GM18502 (cell line): ENCODE measurements around the gene PRKCD.

Source experiments
- ATAC-seq: cut with Tn5 transposase; IDR thresholded peaks from one replicate; pipeline ENCODE4 v1.9.1; 2021; ENCODE audit warnings: mild to moderate bottlenecking; ENCODE audit not compliant: unreplicated experiment, poor library complexity

The PRKCD gene

GRCh38 chr3:53202331-53203015 lies 41.5 kb downstream of the PRKCD start:
- no peak for ATAC-seq

GRCh38 chr3:53211706-53212702 lies 51.0 kb downstream of the PRKCD start:
- ATAC-seq = no peak

DNA sequence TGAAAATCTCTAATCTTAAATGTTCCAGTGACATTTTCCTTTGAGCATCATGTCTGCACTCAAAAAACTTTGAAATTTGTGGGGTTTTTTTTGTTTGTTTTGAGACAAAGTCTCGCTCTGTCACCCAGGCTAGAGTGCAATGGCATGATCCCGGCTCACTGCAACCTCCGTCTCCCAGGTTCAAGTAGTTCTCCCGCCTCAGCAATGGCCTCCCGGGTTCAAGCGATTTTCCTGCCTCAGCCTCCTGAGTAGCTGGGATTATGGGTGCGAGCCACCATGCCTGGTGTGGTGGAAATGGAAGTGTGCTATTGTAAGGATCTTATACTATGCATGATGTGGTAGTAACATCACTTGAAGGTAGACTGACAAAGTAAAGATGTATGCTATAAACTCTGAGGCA lies 52.3 kb downstream of the PRKCD start:
- no peak for ATAC-seq

- no peak for ATAC-seq
Observed at GRCh38 chr3:53215816-53216215, 54.8 kb downstream of the PRKCD start.

GRCh38 chr3:53216723-53217122 lies 55.7 kb downstream of the PRKCD start:
- no peak for ATAC-seq

DNA sequence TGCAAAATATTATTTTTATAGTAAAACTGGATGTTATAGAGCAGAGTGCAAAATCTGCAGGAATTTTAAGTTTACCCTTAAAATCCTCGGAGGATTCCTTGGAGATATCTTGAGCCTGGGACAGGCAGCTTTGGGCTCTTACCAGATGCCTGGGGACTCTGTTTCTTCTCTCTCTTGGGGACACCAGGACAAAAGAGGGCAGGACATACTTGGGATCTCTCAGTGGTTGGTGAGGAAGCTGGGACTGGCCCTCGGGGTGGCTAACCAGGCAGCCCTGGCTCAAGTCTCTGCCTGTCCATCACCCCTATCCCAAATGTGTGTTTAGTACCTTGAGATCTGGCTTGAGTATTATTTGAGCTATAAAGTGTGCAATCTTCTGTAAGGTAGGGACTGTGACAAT lies 56.2 kb downstream of the PRKCD start:
- ATAC-seq = no peak

GRCh38 chr3:53218131-53218530 lies 57.1 kb downstream of the PRKCD start:
- ATAC-seq = peak; percentile 43

GRCh38 chr3:53219895-53220483 lies 59.0 kb downstream of the PRKCD start:
- ATAC-seq = peak; percentile 80

GRCh38 chr3:53221345-53221744 lies 60.3 kb downstream of the PRKCD start:
- ATAC-seq = no peak

- ATAC-seq = no peak
Observed at GRCh38 chr3:53221827-53222182, 60.8 kb downstream of the PRKCD start.

- ATAC-seq = no peak
Observed at GRCh38 chr3:53222183-53222901, 61.3 kb downstream of the PRKCD start.

DNA sequence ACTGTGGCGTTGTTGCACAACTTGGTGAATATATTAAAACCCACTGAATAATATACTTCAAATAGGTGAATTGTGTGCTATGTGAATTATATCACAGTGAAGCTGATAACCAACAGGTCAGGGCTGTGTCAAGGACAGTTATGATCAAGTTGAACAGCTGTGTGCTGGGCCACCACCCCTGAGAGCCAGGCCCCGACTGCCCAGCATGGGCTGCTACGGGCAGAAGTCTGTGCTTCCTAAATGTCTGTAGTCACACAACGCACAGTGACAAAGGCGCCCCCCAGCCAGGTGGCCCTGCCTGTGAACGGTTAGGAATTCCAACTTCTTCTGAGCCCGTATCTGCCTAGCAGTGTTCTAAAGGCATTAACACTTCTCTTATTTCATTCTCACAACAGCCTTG lies 62.0 kb downstream of the PRKCD start:
- ATAC-seq = no peak

DNA sequence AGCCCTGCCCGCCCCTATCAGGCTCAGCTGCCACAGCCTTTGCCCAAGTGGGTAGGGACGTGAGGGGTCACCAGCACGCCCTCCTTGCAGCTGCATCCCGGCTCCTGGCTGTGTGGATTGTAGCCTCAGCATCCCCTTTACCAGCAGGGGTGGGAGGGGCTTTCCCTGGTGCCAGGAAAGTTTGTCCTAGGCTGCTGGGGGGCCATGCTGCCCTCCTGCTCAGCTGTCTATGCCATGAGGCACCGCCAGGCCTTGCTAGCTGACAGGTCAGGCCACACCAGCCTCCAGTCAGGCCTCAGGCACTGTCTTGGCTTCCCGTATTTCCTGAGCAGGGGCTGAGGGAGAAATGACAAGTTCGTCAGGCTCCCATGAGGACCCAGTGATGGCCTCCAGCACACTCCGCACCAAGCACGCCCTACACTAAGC lies 62.5 kb downstream of the PRKCD start:
- no peak for ATAC-seq

- no peak for ATAC-seq
Observed at GRCh38 chr3:53224026-53224425, 63.0 kb downstream of the PRKCD start.

DNA sequence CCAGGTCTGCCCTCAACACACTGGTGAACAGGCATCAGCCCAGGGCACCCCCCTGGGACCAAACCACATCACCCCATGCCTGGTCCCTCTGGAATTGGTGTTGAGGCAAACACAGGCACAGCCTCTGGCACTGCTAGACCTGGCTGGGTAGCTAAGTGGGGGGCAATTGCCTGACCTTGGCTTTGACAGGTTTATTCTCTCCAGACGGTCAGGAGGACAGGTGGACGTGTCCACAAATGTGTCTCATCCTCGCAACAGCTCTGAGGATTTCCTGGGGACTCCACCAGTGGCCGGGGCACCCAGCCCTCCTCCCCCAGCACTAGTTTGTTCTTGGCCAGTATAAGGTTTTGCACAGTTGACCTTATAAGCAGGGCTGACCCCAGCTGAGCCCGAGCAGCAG lies 63.5 kb downstream of the PRKCD start:
- ATAC-seq = no peak

- no peak for ATAC-seq
Observed at GRCh38 chr3:53225181-53225580, 64.2 kb downstream of the PRKCD start.

- ATAC-seq = no peak
Observed at GRCh38 chr3:53225651-53226050, 64.6 kb downstream of the PRKCD start.

DNA sequence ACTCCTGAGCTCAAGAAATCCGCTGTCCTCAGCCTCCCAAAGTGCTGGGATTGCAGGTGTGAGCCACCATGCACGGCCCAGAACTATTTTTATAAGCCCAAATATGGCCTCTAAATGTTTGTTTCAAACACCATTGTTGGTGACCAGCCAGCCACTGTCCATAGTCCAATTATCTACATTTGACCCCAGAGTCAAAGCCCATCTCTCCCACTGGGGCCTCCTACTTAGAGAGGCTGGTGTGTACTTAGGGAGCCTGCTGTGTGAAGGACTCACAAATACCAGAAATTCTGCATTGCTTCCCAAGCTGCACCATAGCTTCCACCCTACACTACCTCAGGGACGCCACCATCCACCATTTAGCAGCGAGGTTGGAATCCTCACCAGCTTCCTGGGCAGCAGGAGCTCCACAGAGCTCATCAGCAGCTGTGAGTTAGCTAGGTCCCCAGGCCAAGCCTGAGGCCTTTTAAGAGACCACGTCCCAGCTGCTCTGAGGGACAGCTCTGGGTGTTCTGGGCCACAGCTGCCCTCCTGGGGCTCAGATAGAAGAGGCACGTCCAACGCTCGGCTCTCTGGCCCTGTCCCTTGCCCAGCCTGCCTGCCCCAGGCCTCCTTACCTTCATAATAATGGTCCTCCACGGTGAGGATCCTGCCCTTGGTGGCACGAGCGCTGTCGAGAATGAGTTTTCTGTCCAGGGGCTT lies 65.3 kb downstream of the PRKCD start:
- ATAC-seq = no peak

- no peak for ATAC-seq
Observed at GRCh38 chr3:53226841-53227407, 65.9 kb downstream of the PRKCD start.
